ENCODE data around the gene WNT11.

GRCh38 chr11:76240666-76241065 is 34.4 kb upstream of the WNT11 start:
- TF ChIP-seq CTCF (IDR thresholded peaks at IDR 0.05) (no peak), POLR2A (IDR thresholded peaks at IDR 0.05) (no peak)
